OCI-LY3 (cell line): Measurements from ENCODE around the gene NCOA1.

Source experiments
- H2AFZ ChIP-seq: fragments of 200-600, 300-600 bp; shearing (Covaris generic); 2 replicates; pipeline ENCODE4 v1.6.0; 2014; ENCODE audit warnings: antibody characterized with exemption, low read depth, low read length
- H3K27ac ChIP-seq: fragments of 200-600, 300-600 bp; sonication (generic); 2 replicates; pipeline ENCODE4 v1.5.1; 2014; ENCODE audit warnings: mild to moderate bottlenecking, low read length, moderate library complexity, mixed read lengths
- H3K27me3 ChIP-seq: fragments of 200-600, 300-600 bp; sonication (generic); 2 replicates; pipeline ENCODE4 v1.6.1; 2014; ENCODE audit warnings: low read depth, low read length, mixed read lengths
- H3K36me3 ChIP-seq: fragments of 200-600, 300-600 bp; sonication (generic); replicated peaks from 2 replicates; pipeline ENCODE3; 2014; ENCODE audit warnings: low read depth, low read length, mixed read lengths
- H3K4me1 ChIP-seq: fragments of 300-600, 200-600 bp; sonication (generic); 2 replicates; pipeline ENCODE4 v1.6.1; 2014; ENCODE audit warnings: low read length, mixed read lengths
- H3K4me2 ChIP-seq: fragments of 200-600, 300-600 bp; sonication (generic); 2 replicates; pipeline ENCODE4 v1.6.1; 2014; ENCODE audit warnings: low read length, mixed read lengths
- H3K4me3 ChIP-seq: fragments of 300-600, 200-600 bp; sonication (generic); 2 replicates; pipeline ENCODE4 v1.5.1; 2014; ENCODE audit warnings: antibody characterized with exemption, mild to moderate bottlenecking, low read length, moderate library complexity
- H3K79me2 ChIP-seq: fragments of 300-600, 200-600 bp; shearing (Covaris generic); 2 replicates; pipeline ENCODE4 v1.6.1; 2014; ENCODE audit warnings: mild to moderate bottlenecking, low read length, mixed read lengths
- H3K9ac ChIP-seq: fragments of 300-600, 200-600 bp; shearing (Covaris generic); 2 replicates; pipeline ENCODE4 v1.6.0; 2014; ENCODE audit warnings: mild to moderate bottlenecking, low read length, moderate library complexity
- H3K9me3 ChIP-seq: fragments of 200-600, 300-600 bp; shearing (Covaris generic); 2 replicates; pipeline ENCODE4 v1.6.1; 2014; ENCODE audit warnings: low read length, mixed read lengths; ENCODE audit not compliant: insufficient read depth
- H4K20me1 ChIP-seq: fragments of 200-600, 300-600 bp; sonication (generic); 2 replicates; pipeline ENCODE4 v1.6.1; 2016; ENCODE audit warnings: low read length, mixed read lengths; ENCODE audit not compliant: insufficient read depth
- CTCF ChIP-seq: fragments of 200-600, 300-600 bp; sonication (generic); IDR thresholded peaks from 2 replicates; pipeline ENCODE4 v1.5.1; 2014; ENCODE audit warnings: antibody characterized with exemption, low read length, low read depth
- EZH2phosphoT487 ChIP-seq: fragments of 200-600 bp; shearing (Covaris generic); IDR thresholded peaks from 2 replicates; pipeline ENCODE4 v1.6.1; 2018; ENCODE audit warnings: antibody characterized with exemption, mixed run types, low read depth

The NCOA1 gene

GRCh38 chr2:24791452-24791851, 300.4 kb downstream of the NCOA1 start:
- Histone ChIP-seq H3K4me1 (peaks cover 30% of the 10 kb centered on the region), H3K36me3 (peaks cover 13% of the 10 kb centered on the region), H2AFZ (no peak overlapping the region), H3K27ac (no peak overlapping the region), H3K4me3 (peak overlapping the region; percentile 91), H3K9me3 (no peaks in the 10 kb centered on the region), H4K20me1 (no peaks in the 10 kb centered on the region), H3K4me2 (peak overlapping the region; percentile 84), H3K9ac (peak overlapping the region; percentile 93), H3K27me3 (no peaks in the 10 kb centered on the region), H3K79me2 (peaks cover 40% of the 10 kb centered on the region)
- TF ChIP-seq EZH2phosphoT487, result no peak
- TF ChIP-seq CTCF, result no peak

GRCh38 chr2:24792542-24792873, 301.5 kb downstream of the NCOA1 start:
- Histone ChIP-seq H2AFZ (peak overlapping the region; percentile 92), H3K4me1 (peaks cover 27% of the 10 kb centered on the region)
- no peak for TF ChIP-seq EZH2phosphoT487
- no peak for TF ChIP-seq CTCF

GRCh38 chr2:24792874-24793760, 302.1 kb downstream of the NCOA1 start, which contains the start of the genes CENPO and PTRHD1:
CENPO (plus strand) TSS chr2:24793425; CDS start chr2:24793920, 495 bp downstream.
PTRHD1 (minus strand) TSS chr2:24793391; CDS start chr2:24793377, 14 bp downstream.
- H3K36me3 ChIP-seq, result peaks cover 30% of the 10 kb centered on the region
- peak within 1 kb of the TSS; percentile 93 for H3K9ac ChIP-seq
- peak within 1 kb of the TSS; percentile 92 for H2AFZ ChIP-seq
- peaks cover 56% of the 10 kb centered on the region for H3K79me2 ChIP-seq
- H4K20me1 ChIP-seq, result 0 out of 2 replicates have a peak, but pooled peaks cover 7% of the 10 kb centered on the region
- no peak for TF ChIP-seq EZH2phosphoT487
- TF ChIP-seq CTCF, result peak; percentile 33
- H3K27me3 ChIP-seq, result no peaks in the 10 kb centered on the region
- peaks cover 27% of the 10 kb centered on the region for H3K4me1 ChIP-seq
- peak within 1 kb of the TSS; percentile 83 for H3K27ac ChIP-seq
- H3K4me2 ChIP-seq, result peak within 1 kb of the TSS; percentile 85
- no peaks in the 10 kb centered on the region for H3K9me3 ChIP-seq
- peak within 1 kb of the TSS; percentile 91 for H3K4me3 ChIP-seq

More at GRCh38 chr2:24792542-24792873, 301.5 kb downstream of the NCOA1 start:
- H3K27ac ChIP-seq, result peak overlapping the region; percentile 83
- no peaks in the 10 kb centered on the region for H3K27me3 ChIP-seq
- 0 out of 2 replicates have a peak, but pooled peaks cover 3% of the 10 kb centered on the region for H4K20me1 ChIP-seq
- H3K4me2 ChIP-seq, result peak overlapping the region; percentile 84
- H3K36me3 ChIP-seq, result peaks cover 23% of the 10 kb centered on the region
- H3K9ac ChIP-seq, result peak overlapping the region; percentile 93
- peaks cover 50% of the 10 kb centered on the region for H3K79me2 ChIP-seq
- H3K4me3 ChIP-seq, result peak overlapping the region; percentile 91
- H3K9me3 ChIP-seq, result no peaks in the 10 kb centered on the region

- TF ChIP-seq CTCF (no peak), EZH2phosphoT487 (no peak)
- Histone ChIP-seq H4K20me1 (0 out of 2 replicates have a peak, but pooled peaks cover 7% of the 10 kb centered on the region), H2AFZ (peak overlapping the region; percentile 57; the same call in 1 of the 2 replicates), H3K4me2 (peak overlapping the region; percentile 85), H3K9me3 (no peaks in the 10 kb centered on the region), H3K4me3 (peak overlapping the region; percentile 91), H3K27ac (peak overlapping the region; percentile 83), H3K79me2 (peaks cover 64% of the 10 kb centered on the region), H3K9ac (peak overlapping the region; percentile 93), H3K4me1 (peaks cover 27% of the 10 kb centered on the region), H3K36me3 (peaks cover 29% of the 10 kb centered on the region), H3K27me3 (no peaks in the 10 kb centered on the region)
Measured at GRCh38 chr2:24793761-24794435, 302.8 kb downstream of the NCOA1 start.
